ENCODE measurements around the gene CRACR2B.

The CRACR2B gene

DNA sequence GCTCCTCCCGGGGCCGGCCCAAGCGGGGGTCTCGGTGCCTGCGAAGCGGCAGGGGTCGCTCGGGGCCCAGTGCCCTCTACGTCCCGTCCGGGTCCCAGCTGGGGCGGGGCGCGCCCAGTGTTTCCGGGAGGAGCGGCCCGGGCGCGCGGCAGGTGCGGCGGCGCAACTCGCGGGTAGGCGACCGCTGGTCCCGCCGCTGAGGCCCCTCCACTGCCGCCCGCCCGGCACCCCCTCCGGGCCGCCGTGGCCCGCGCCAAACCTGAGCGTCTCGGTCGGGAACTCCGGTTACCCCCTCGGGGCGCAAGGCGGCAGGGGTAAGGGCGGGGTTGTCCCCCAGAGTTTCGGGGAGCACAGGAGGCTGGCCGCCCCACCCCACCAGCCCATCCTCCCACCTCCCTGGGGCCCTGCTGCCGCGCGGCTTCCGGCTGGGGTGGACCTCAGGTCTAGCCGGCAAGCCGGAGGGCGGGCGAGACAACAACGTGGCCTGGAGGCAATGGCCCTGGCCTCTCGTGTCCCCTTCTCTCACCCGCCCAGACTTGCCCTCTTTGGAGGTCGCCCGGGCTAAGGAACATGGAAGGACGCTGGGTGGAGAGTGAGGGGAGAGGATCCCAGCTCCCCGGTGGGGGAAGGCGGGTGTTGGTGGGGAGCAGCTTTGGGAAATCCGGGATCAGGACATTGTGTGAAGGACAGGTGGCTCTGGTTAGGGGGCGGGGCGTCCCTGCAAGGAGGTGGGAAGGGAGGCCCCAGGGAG, 398 bp upstream of the CRACR2B start:
- DNase-seq, result no peak

DNA sequence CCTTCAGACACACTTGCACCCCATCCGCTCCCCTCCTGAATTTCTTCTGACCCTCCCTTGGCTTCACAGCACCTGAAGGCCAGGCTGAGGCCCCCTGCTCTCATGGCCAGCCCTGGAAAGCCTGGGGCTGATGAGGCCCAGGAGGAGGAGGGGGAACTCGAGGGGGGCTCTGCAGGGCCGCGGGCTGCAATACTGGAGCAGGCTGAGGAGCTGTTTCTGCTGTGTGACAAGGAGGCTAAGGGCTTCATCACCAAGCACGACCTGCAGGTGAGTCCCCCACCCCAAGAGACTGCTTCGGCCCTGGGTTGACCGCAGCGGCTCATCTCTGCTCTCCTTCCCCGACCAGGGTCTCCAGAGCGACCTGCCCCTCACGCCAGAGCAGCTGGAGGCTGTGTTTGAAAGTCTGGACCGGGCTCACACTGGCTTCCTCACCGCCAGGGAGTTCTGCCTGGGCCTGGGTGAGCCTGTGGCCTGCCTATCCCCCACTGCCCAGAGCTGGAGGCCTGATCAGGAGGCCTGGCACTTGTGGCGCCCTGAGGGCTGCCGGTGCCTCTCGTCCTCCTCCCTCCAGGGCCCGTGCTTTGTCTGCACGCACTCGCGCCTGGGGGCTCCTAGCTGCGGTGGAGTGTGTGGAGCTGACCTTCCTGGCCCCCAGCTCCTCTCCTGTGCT, 922 bp downstream of the CRACR2B start:
- no peak for DNase-seq

DNA sequence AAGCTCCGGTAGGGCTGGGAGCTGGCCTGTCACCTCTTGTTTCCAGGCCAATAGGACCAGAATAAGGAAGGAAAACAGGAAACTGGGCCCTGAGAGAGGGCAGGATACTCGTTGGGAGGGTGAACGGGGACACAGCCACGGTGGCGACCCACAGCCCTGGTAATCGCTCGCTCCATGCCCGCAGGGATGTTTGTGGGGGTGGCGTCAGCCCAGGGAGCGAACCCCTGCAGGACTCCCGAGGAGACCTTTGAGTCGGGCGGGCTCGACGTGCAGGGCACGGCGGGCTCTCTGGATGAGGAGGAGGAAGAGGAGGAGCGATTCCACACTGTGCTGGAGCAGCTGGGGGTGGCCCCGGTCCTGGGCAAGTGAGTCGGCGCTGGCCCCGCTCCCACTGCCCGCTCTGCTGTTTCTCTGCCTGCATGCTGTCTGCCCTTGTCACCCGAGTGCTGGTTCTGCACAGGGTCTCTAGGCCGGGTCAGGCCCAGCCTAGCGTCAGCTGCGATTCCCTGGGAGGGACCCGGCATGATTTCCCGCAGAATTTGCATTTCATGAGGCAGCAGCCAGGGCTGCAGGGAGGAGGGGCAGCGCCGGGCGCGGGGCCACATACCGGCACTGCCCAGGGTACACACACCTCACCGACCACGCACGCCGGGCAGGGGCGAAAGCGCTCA, 1.6 kb downstream of the CRACR2B start:
- no peak for DNase-seq

DNA sequence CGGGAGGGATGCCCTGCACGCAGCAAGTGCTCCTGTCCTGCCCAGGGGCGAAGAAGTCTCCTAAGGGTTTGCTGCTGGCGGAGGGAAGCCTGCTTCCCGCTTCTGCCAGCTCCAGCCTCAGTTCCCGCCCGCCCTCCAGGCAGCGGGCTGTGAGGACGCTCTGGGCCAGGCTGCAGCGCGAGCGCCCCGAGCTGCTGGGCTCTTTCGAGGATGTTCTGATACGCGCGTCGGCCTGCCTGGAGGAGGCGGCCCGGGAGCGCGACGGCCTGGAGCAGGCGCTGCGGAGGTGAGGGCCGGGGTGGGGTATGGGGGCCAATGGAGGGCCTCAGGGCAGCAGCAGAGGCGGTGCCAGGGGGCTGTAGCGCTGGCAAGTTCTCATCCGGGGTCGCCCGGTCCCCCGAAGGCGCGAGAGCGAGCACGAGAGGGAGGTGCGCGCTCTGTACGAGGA, 2.2 kb downstream of the CRACR2B start:
- DNase-seq, result no peak

DNA sequence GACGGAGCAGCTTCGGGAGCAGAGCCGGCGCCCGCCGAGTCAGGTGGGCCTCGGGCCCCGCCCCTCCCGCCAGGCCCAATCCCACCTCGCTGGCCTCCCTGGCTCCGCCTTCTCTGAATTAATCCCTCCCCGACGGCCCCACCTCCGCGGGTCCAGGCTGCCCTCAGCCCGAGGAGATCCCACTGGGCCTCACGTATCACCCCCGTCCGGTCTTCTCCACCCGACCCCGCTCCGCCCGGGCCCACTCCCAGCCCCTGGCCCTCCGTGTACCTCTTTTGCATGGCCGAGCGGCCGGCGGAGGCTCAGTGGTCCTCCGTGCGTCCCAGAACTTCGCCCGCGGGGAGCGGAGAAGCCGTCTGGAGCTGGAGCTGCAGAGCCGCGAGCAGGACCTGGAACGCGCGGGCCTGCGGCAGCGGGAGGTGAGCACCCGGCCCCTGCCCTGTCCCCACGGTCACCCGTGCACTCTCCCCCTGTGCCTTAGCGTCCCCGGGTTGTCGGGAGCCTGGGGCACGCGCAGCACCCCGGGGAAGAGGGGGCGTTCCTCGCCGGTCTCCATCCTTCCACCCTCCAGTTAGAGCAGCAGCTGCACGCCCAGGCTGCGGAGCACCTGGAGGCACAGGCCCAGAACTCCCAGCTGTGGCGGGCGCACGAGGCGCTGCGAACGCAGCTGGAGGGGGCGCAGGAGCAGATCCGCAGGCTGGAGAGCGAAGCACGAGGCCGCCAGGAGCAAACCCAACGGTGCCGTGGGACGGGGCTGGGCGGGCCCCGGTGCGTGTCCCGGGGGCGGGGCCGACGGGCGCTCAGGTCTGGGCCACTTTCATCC, 2.8 kb downstream of the CRACR2B start:
- DNase-seq, result peak; percentile 43

DNA sequence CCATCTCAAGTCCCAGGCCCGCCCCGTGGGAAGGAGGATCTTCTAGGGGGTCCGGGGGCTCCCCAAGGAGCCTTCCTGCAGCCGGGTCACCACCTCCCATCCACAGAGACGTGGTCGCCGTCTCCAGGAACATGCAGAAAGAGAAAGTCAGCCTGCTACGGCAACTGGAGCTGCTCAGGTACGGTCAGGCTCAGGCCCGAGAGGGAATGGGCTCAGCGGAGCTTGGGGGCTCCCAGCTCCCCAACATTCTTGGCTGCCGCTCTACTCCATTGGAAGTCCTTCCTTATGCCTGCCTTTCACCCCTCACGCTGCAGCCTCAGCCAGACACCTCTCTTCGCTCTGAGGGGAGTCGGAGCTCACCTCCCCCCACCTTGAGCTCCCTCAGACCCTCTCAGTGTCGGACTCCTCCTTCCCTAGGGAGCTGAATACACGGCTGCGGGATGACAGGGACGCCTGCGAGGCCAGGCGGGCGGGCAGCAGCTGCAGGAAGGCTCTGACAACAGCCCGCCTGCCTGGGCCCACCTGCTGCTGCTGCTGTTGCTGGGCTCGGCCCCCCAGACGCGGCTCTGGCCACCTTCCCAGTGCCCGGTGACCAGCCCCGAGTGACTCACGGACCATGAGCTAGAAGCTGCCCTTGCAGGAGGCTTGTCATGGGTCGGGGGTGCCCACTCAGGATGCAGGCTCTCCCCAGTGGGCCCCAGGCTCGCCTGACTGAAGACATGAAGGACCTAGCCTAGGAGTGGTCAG, 3.6 kb downstream of the CRACR2B start:
- no peak for DNase-seq

DNA sequence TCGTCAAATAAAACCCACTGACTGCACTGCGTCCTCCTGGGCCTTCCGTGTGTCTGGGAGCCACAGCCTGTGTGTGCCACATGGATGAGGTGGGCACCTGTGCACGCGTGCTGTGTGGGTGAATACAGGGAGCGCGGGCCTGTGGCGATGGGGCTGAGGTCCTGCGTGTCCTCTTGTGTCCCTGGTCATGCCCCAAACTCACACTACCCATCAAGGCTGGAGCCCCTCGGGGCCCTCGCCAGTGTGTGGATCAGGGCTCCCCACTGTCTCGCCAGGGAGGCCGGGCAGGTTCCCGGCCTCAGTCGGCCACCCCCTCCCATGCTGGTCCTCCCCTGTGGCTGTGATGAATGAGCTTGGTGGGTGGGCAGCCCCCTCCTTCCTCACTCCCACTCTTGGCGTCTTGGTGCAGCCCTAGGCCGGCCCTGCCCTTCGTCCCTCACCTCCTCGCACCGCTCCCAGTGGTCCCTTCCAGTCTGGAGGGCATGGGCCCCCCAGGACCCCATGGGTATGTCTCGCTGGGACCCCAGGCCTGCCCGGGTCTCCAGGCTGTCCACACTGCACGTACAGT, 4.3 kb downstream of the CRACR2B start:
- no peak for DNase-seq

DNA sequence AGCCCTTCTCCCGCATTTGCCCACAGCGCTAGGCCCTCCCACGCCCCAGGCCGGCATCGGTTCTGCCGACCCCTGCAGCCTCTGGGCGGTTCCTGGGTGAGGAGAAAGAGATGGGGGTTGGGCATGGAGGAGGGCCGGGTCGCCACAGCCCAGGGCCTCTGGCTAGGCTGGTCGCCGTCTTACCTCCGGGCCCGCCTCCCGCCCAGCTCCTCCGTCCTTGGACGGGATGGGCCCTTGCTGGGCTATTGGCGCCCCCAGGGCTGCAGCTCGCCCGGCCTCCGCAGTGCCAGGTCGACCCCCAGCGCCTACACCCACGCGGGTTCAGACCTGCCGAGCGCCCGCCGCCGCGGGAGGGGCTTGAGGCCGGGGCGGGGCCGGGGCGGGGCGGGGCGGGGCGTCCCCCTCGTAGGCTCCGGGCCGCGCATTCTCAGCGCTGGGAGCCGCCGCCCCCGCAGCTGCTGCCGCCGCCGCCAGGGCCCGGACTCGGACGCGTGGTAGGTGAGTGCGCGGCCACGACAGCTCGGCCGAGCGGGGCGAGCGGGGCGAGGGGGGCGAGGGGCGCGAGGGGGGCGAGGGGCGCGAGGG, 4.9 kb downstream of the CRACR2B start, which contains the start of gene CD151:
TSS of gene CD151 (plus strand) at position 424 of the 585 bp plus-strand sequence. CDS start 3,118 bp downstream, outside the sequence.
- DNase-seq, result no peak

DNA sequence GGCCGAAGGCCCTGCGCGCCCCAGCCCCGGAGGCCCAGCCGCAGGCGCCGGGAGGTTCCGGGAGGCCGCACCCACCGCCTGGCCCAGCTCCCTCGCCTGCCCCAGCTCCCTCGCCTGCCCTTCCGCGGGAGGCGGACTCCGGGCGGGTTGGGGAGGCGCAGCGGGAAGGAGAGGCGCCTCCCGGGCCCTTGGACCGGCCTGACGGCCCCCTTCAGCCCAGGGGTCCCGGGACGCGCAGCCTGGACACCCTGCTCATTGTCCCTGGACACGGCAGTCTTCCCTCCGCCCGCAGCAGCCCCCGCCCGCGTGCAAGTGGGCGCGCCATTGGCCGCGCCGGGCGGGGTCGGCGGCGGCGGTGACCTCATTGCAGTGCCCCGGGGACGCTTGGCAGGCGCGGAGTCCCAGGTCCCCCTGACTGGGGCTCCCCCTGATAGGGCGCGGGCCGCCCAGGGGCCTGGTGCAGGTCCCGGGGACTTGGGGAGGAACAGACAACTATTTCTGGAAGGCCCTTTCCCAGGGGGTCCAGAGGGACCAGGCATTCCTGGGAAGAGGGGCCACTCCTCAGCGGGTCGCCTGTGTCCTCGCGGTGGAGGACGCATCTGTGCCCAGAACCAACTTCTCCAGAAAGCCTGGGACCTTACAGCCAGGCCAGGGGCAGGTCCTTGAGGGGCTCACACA, 5.5 kb downstream of the CRACR2B start:
- no peak for DNase-seq

DNA sequence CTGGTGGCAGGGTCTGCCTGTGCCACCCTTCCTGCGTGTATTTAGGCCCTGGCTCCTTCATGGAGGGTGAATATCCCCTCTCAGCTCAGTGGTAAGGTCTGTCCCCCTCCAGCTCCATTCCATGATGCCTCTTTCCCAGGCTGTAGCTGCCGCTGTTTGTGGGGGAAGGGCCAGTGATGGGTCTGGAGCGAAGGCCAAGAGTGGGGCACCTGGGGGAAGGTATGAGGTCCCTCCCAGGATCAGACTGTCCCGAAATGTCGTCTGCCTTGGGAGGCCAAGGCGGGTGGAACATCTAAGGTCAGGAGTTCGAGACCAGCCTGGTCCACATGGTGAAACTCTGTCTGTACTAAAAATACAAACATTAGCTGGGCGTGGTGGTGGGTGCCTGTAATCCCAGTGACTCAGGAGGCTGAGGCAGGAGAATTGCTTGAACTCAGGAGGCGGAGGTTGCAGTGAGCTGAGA, 6.2 kb downstream of the CRACR2B start:
- DNase-seq, result no peak

DNA sequence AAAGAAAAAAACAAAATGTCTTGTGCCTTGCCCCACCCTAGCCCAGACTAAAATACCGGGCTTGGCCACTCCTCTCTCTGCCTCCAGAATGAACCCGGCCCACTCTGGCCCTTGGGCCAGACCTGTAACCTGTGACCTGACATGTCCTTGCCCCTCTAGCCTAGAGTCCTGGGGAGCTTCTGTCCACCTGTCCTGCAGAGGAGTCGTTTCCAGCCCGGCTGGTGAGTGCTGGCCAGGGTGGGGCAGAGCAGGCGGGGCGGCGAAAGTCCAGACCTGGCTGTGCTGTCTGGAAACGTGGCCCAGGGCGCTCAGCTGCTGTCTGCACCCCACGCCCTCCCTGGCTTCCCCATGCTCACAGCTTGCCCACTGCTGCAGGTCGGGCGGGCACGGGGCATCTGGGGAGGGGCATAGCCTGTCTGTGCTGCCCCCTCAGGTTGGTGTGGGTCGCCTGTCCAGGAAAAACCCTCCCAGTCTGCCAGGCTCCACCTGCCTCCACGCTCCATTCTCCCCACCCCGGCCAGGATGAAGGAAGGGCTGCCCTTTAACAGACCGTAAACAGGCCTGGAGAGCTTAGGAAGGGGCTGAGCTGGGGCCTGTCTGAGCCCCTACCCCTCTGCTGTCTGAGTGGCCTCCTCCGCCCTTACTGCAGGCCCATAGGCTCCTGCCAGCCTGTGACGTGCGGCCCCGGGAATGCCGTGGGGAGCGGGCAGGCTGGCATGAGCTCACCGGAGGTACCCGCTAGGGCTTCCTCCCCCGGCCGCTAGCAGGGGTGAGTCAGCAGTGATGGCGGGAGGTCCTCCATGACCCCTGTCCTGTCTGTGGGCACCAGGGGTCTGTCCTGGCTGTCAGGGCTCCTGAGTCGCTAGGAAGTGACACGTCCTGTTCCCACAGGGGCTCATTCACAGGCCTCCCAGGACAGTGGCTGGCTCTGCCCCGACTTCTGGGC, 6.9 kb downstream of the CRACR2B start:
- DNase-seq, result no peak

DNA sequence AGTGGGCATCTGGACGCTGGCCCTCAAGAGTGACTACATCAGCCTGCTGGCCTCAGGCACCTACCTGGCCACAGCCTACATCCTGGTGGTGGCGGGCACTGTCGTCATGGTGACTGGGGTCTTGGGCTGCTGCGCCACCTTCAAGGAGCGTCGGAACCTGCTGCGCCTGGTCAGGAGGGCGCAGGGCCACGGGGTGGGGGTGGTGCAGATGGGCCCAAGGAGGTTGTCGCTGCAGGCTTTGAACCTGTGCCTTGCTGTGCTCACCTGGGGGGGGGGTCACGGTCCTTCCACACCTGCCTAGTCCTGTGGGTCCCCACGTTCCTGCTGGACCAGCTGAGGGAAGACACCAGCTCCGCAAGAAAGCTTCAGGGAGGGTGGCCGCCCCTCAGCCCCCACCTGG, 8.6 kb downstream of the CRACR2B start:
- no peak for DNase-seq

DNA sequence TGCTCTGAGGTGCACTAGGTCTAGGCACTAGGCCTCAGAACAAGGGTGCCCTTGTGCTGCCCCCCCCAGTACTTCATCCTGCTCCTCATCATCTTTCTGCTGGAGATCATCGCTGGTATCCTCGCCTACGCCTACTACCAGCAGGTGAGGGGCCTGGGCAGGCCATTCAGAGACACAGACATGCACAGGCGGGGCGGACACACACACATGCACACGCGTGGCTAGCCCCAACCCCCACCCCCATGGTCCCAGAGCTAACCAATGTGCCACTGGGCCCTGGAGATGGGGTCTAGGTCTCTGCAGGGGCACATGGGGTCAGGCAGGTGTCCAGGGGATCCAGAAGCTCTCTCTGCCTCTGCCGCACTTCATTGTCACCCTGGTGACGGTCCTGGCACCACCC, 9.0 kb downstream of the CRACR2B start:
- no peak for DNase-seq

DNA sequence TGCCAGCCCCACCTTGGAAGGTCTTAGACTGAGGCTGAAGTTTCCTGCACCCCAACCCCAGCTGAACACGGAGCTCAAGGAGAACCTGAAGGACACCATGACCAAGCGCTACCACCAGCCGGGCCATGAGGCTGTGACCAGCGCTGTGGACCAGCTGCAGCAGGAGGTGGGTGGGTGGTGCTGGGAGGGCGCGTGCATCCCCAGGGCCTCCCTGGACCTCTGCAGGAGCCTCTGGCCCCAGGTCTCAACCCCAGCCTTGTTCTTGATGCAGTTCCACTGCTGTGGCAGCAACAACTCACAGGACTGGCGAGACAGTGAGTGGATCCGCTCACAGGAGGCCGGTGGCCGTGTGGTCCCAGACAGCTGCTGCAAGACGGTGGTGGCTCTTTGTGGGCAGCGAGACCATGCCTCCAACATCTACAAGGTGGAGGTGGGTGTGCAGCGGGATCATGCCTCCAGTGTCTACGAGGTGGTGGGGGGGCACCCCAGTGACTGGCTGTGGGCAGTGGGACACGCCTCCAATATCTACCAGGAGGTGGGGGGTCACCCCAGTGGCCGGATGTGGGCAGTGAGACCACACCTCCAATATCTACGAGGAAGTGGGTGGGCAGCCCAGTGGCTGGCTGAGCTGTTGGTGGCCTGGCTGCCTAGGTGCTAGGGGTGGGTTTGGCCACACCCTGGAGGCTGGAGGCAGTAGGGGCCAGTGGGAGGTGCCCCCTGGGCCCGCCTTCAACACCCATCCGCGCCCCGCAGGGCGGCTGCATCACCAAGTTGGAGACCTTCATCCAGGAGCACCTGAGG, 9.7 kb downstream of the CRACR2B start:
- no peak for DNase-seq

DNA sequence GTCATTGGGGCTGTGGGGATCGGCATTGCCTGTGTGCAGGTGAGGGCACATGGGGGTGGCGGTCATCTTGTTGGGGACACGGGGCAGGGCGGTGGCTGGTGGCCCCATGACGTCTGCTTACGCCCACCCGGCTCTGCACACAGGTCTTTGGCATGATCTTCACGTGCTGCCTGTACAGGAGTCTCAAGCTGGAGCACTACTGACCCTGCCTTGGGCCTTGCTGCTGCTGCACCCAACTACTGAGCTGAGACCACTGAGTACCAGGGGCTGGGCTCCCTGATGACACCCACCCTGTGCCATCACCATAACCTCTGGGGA, 10.2 kb downstream of the CRACR2B start:
- no peak for DNase-seq

DNA sequence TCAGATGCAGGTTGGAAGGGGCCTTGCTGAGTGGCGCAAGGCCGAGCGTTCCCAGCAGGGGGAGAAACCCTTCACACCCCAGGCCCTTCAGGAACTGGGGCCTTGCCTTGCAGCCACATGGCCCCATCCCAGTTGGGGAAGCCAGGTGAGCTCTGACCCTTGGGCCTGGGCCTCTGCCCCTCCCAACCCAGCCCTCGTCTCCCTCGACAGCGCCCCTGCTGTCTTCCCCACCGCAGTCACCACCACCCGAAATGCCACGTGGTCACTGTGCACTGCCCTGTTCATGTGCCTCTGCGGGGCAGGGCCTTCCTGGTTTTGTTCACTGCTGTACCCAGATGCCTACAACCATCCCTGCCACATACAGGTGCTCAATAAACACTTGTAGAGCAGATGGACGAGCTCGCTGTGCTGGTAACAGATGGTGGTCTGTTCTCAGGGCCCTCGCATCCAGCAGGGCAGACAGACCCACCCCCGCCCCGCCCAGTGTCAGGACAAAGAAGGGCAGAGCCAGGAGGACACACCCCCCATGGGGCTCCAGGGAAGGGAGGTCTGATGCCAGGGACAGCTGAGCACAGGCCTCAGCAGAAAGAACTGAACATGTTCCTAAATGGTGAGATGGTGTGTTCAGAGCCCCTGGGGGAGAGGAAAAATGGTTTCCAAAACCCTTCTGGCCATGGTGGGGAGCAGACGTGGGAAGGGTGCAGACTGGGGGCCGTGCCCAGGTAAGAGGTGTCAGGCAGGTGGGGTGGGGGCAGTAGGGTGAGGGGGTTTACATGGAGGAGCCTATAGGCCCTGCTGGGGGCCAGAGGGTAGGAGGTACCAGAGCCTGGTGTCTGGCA, 10.9 kb downstream of the CRACR2B start:
- DNase-seq, result no peak

DNA sequence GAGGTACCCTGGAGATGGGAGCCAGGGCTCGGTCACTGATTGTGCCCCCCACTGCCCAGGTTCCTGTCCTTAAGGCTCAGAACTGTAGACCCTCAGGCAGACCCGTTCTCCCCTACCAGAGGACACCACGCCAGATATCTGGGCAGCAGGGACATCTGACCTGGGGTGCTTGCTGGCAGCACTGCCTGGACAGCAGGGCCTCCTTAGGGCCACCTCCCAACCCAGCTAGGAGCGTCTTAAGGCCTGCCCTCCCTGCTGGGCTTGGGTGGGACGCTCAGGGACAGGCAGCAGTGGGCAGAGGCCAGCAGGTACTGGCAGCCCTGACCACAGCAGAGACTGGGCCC, 11.5 kb downstream of the CRACR2B start:
- no peak for DNase-seq

All from NCI-H2029 treated with DMSO at 0.1 percent for 48 hours (cell line).